A673 (cell line): ENCODE results near the gene ZFP42. TPM values are rescaled to one million over a fixed set of nuclear protein-coding genes. Genes with fewer than 3 reads are reported as not detected.
"Not testable (repeated sequence)": the region's sequence is repeated elsewhere in the genome, so short reads cannot be mapped to it uniquely, and the experiment has no call there.

ENCODE experiments used
- BruUV-seq: library from RNA; stranded (reverse); fragments of 400-500 nt; replicated peaks from 2 replicates; lab custom pipeline; 2021; lab: Mats Ljungman, UMichigan
- CTCF ChIA-PET: fragments of 300-600 bp; sonication (Branson Sonifier 250); formaldehyde crosslinking; loops from one replicate; lab custom pipeline; 2022; ENCODE audit warnings: antibody characterized with exemption; lab: Charles Lee
- POLR2A ChIA-PET: fragments of 300-600 bp; sonication (Branson Sonifier 250); formaldehyde crosslinking; loops from one replicate; lab custom pipeline; 2022; ENCODE audit warnings: antibody characterized with exemption; ENCODE audit not compliant: low non-redundant PET; lab: Charles Lee
- DNase-seq: peaks from one replicate; pipeline ENCODE4 v3.0.0-alpha.2; 2015; ENCODE audit warnings: low spot score
- H3K27ac ChIP-seq: fragments of 200-600 bp; sonication (generic); 2 replicates; pipeline ENCODE4 v1.5.1; 2016; ENCODE audit warnings: mixed run types, low read depth, mild to moderate bottlenecking, mixed read lengths, antibody characterized with exemption, low read length; ENCODE audit not compliant: poor library complexity, severe bottlenecking
- H3K27me3 ChIP-seq: fragments of 200-600 bp; sonication (generic); replicated peaks from 2 replicates; pipeline ENCODE4 v1.6.1; 2017; ENCODE audit warnings: mixed run types, low read depth, mild to moderate bottlenecking, mixed read lengths, antibody characterized with exemption, low read length; ENCODE audit not compliant: insufficient read depth, poor library complexity
- H3K36me3 ChIP-seq: fragments of 200-600 bp; sonication (generic); 2 replicates; pipeline ENCODE4 v1.6.1; 2016; ENCODE audit warnings: mixed run types, mild to moderate bottlenecking, mixed read lengths, antibody characterized with exemption, low read length; ENCODE audit not compliant: insufficient read depth, poor library complexity, severe bottlenecking
- H3K4me1 ChIP-seq: fragments of 200-600 bp; sonication (generic); 2 replicates; pipeline ENCODE4 v1.6.1; 2017; ENCODE audit warnings: mixed run types, mild to moderate bottlenecking, mixed read lengths, antibody characterized with exemption, low read length; ENCODE audit not compliant: insufficient read depth, poor library complexity, severe bottlenecking
- H3K4me3 ChIP-seq: fragments of 200-600 bp; sonication (generic); 2 replicates; pipeline ENCODE4 v1.5.1; 2016; ENCODE audit warnings: low read depth, mixed run types, mild to moderate bottlenecking, mixed read lengths, low read length; ENCODE audit not compliant: poor library complexity, severe bottlenecking
- H3K9me3 ChIP-seq: fragments of 200-600 bp; sonication (generic); 2 replicates; pipeline ENCODE4 v1.6.1; 2016; ENCODE audit warnings: mixed run types, low read depth, mild to moderate bottlenecking, mixed read lengths, antibody characterized with exemption, low read length; ENCODE audit not compliant: poor library complexity, severe bottlenecking
- EZH2 ChIP-seq: fragments of 200-600 bp; sonication (generic); IDR thresholded peaks from 2 replicates; pipeline ENCODE4 v1.6.1; 2017; ENCODE audit warnings: borderline replicate concordance, low read depth, mild to moderate bottlenecking, mixed read lengths, antibody characterized with exemption, low read length; ENCODE audit not compliant: poor library complexity, severe bottlenecking
- intact Hi-C: fragments of 100-400 bp; cut with micrococcal nuclease; formaldehyde crosslinking; loops from one replicate; pipeline ENCODE4 v1.10.0; 2022; ENCODE audit not compliant: unreplicated experiment
- total RNA-seq: library from RNA; stranded (reverse); gene quantifications from 2 replicates; pipeline ENCODE4 v1.2.3, GENCODE V29; 2021
- TF ChIP-seq, protein P1 (sequence below): fragments of 300-800, 200-600 bp; sonication (generic); conservative IDR thresholded peaks from 2 replicates; pipeline ENCODE4 v1.5.1; 2017; ENCODE audit warnings: low read depth, mild to moderate bottlenecking, antibody characterized with exemption, low read length, moderate library complexity, mixed read lengths

ZFP42 gene
- total RNA-seq, 1 experiment from 2014 or later = not detected

DNA sequence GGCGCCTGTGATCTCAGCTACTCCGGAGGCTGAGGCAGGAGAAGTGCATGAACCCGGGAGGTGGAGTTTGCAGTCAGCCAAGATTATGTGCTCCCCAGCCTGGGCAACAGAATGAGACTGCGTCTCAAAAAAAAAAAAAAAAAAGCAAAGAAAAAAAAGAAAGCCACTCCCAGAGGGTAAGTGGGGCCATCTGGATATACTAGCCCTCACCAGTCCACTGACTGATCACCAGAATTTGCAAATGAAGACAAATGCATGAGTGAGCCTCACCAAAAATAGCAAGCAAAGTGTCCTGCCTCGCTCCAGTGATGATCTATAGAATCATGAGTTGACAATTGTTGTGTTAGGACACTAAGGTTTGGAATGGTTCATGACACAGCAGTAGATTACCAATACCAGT is 47.6 kb downstream of the ZFP42 start:
- no peak overlapping the region for H3K4me3 ChIP-seq
- no peaks in the 10 kb centered on the region for H3K36me3 ChIP-seq
- no peak for TF ChIP-seq EZH2
- TF ChIP-seq, protein P1, sequence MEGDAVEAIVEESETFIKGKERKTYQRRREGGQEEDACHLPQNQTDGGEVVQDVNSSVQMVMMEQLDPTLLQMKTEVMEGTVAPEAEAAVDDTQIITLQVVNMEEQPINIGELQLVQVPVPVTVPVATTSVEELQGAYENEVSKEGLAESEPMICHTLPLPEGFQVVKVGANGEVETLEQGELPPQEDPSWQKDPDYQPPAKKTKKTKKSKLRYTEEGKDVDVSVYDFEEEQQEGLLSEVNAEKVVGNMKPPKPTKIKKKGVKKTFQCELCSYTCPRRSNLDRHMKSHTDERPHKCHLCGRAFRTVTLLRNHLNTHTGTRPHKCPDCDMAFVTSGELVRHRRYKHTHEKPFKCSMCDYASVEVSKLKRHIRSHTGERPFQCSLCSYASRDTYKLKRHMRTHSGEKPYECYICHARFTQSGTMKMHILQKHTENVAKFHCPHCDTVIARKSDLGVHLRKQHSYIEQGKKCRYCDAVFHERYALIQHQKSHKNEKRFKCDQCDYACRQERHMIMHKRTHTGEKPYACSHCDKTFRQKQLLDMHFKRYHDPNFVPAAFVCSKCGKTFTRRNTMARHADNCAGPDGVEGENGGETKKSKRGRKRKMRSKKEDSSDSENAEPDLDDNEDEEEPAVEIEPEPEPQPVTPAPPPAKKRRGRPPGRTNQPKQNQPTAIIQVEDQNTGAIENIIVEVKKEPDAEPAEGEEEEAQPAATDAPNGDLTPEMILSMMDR = no peak
- H3K9me3 ChIP-seq = no peaks in the 10 kb centered on the region
- no peak for DNase-seq
- BruUV-seq = no TSS peak
- H3K4me1 ChIP-seq = no peaks in the 10 kb centered on the region
- no peak overlapping the region for H3K27ac ChIP-seq
- POLR2A ChIA-PET = no interaction called here
- peaks cover 8% of the 10 kb centered on the region for H3K27me3 ChIP-seq
- intact Hi-C loops = no loop called here
- CTCF ChIA-PET = no interaction called here

DNA sequence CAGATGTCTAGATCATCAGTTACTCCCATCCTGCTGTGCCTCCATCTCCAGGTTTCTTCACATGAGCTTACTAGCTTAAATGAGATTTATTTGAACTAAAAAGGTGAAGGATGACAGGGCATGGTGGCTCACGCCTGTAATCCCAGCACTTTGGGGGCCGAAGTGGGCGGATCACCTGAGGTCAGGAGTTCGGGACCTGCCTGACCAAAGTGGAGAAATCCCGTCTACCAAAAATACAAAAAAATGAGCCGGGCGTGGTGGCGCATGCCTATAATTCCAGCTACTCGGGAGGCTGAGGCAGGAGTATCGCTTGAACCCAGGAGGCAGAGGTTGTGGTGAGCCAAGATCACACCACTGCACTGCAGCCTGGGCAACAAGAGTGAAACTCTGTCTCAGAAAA is 49.9 kb downstream of the ZFP42 start:
- H3K4me3 ChIP-seq, DNase-seq, intact Hi-C loops, H3K9me3 ChIP-seq, CTCF ChIA-PET, H3K4me1 ChIP-seq, H3K36me3 ChIP-seq, POLR2A ChIA-PET, BruUV-seq, H3K27ac ChIP-seq: not testable (repeated sequence)
- peaks cover 11% of the 10 kb centered on the region for H3K27me3 ChIP-seq

DNA sequence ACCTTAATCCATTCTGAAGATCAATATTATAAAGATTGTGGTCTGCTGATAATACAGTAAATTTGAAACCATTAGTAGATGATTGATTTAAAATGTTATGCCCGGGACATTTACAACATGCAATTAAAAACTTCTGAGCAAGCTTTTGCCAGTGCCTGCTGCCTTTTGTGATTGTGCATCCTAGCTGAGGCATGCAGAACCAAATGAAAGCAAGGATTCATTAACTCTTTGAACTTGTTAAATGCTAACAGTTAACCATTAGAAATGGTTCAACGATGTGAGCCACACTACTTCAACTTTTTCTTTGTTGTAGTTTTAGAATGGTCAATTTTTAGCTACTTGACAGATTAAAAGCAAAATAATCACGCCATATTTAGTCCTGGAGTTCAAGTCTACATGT is 51.1 kb downstream of the ZFP42 start:
- intact Hi-C loops = no loop called here
- no peak for DNase-seq
- no peaks in the 10 kb centered on the region for H3K36me3 ChIP-seq
- no TSS peak for BruUV-seq
- H3K27me3 ChIP-seq = peaks cover 16% of the 10 kb centered on the region
- TF ChIP-seq, protein P1 = no peak
- no peak for TF ChIP-seq EZH2
- no peaks in the 10 kb centered on the region for H3K9me3 ChIP-seq
- ChIA-PET CTCF (no interaction called here), POLR2A (no interaction called here)
- H3K4me3 ChIP-seq = no peak overlapping the region
- H3K4me1 ChIP-seq = no peaks in the 10 kb centered on the region
- no peak overlapping the region for H3K27ac ChIP-seq

DNA sequence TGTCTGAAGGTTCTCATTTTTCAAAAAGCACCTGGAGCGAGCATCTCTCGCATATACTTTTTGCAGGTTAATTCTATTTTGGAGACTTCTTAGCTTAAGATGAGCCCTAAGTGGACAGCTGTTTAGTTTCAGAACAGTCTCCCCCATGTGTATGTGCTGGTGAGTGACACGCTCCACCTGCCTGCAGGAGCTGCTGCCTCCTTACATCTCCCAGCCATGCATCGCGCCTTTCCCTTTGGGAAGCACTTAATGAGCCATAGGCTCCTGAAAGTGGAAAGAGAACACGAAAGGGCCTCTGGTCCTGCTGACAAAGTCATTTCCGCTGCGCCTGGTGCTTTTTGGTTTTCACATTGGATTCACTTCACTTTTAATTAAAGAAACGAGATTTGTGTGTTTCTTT is 57.7 kb downstream of the ZFP42 start:
- intact Hi-C loops = no loop called here
- no peaks in the 10 kb centered on the region for H3K36me3 ChIP-seq
- no TSS peak for BruUV-seq
- no peak overlapping the region for H3K4me3 ChIP-seq
- ChIA-PET POLR2A (no interaction called here), CTCF (no interaction called here)
- H3K27ac ChIP-seq = no peak overlapping the region
- no peak for TF ChIP-seq EZH2
- TF ChIP-seq, protein P1 = no peak
- DNase-seq = no peak
- no peaks in the 10 kb centered on the region for H3K4me1 ChIP-seq
- H3K9me3 ChIP-seq = no peaks in the 10 kb centered on the region
- H3K27me3 ChIP-seq = peaks cover 13% of the 10 kb centered on the region
